ENCODE results near the gene COX20.

DNA sequence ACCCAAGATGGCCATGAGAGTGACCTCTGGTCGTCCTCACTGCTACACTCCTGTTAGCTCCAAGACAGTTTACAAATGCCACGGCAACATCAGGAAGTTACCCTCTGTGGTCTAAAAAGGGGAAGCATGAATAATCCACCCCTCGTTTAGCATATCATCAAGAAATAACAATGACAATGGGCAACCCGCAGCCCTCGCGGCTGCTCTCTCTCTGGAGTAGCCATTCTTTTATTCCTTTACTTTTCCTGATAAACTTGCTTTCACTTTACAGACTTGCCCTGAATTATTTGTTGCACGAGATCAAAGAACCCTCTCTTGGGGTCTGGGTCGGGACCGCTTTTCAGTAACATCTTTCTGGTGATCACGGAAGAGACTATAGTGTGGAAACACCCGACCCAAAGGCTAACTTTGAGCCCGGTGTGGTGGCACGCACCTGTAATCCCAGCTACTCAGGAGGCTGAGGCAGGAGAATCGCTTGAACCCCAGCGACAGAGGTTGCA, 19.8 kb upstream of the COX20 start:
- TF ChIP-seq, protein P1, sequence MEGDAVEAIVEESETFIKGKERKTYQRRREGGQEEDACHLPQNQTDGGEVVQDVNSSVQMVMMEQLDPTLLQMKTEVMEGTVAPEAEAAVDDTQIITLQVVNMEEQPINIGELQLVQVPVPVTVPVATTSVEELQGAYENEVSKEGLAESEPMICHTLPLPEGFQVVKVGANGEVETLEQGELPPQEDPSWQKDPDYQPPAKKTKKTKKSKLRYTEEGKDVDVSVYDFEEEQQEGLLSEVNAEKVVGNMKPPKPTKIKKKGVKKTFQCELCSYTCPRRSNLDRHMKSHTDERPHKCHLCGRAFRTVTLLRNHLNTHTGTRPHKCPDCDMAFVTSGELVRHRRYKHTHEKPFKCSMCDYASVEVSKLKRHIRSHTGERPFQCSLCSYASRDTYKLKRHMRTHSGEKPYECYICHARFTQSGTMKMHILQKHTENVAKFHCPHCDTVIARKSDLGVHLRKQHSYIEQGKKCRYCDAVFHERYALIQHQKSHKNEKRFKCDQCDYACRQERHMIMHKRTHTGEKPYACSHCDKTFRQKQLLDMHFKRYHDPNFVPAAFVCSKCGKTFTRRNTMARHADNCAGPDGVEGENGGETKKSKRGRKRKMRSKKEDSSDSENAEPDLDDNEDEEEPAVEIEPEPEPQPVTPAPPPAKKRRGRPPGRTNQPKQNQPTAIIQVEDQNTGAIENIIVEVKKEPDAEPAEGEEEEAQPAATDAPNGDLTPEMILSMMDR (IDR thresholded peaks at IDR 0.05), result no peak
- TF ChIP-seq POLR2A (IDR thresholded peaks at IDR 0.05), result no peak
